NCI-H2196 (cell line): Measurements from ENCODE around the gene NFYC.

ENCODE experiments used
- DNase-seq: peaks from one replicate; lab custom pipeline; 2025; ENCODE audit not compliant: unreplicated experiment; lab: John Stamatoyannopoulos, UW

The NFYC gene

GRCh38 chr1:40691538-40692428 is at the start of gene NFYC:
NFYC (plus strand) TSS chr1:40691704; CDS start chr1:40738844, 47,140 bp downstream.
- DNase-seq = peak; percentile 97

- DNase-seq = no peak
Observed at GRCh38 chr1:40645118-40645680, 46.3 kb upstream of the NFYC start.

GRCh38 chr1:40646315-40646714 is 45.2 kb upstream of the NFYC start:
- no peak for DNase-seq

GRCh38 chr1:40648200-40648599 is 43.3 kb upstream of the NFYC start:
- no peak for DNase-seq

GRCh38 chr1:40648928-40649591 is 42.4 kb upstream of the NFYC start:
- DNase-seq = no peak

GRCh38 chr1:40649592-40649930 is 41.9 kb upstream of the NFYC start:
- DNase-seq = no peak

- DNase-seq = no peak
Observed at GRCh38 chr1:40650075-40650474, 41.4 kb upstream of the NFYC start.

- DNase-seq = no peak
Observed at GRCh38 chr1:40651138-40651857, 40.2 kb upstream of the NFYC start.

- no peak for DNase-seq
Observed at GRCh38 chr1:40652468-40652867, 39.0 kb upstream of the NFYC start.

GRCh38 chr1:40652979-40653378 is 38.5 kb upstream of the NFYC start:
- no peak for DNase-seq

- DNase-seq = no peak
Observed at GRCh38 chr1:40653851-40654537, 37.5 kb upstream of the NFYC start.

GRCh38 chr1:40657046-40657445 is 34.5 kb upstream of the NFYC start:
- no peak for DNase-seq

GRCh38 chr1:40658751-40659648 is 32.5 kb upstream of the NFYC start:
- DNase-seq = no peak

GRCh38 chr1:40659649-40659947 is 31.9 kb upstream of the NFYC start:
- DNase-seq = no peak

GRCh38 chr1:40661678-40662077 is 29.8 kb upstream of the NFYC start:
- no peak for DNase-seq

- no peak for DNase-seq
Observed at GRCh38 chr1:40662151-40662550, 29.4 kb upstream of the NFYC start.

GRCh38 chr1:40662864-40663263 is 28.6 kb upstream of the NFYC start:
- DNase-seq = no peak

GRCh38 chr1:40663324-40664166 is 28.0 kb upstream of the NFYC start:
- DNase-seq = no peak

- DNase-seq = no peak
Observed at GRCh38 chr1:40664167-40664537, 27.4 kb upstream of the NFYC start.
